Motor neuron (in vitro differentiated cells): Measurements from ENCODE around the gene KCNC1. TPM values are rescaled to one million over a fixed set of nuclear protein-coding genes. Genes with fewer than 3 reads are reported as not detected.
A peak's percentile ranks its signal among the peaks of the same experiment; 100 is the strongest.

ENCODE experiments used
- ATAC-seq, 8 experiments: fragments of 200-7000 bp; cut with Tn5 transposase; replicated peaks in 6 of 8; 2 replicates each; pipeline ENCODE4 v1.8.0; 2021; ENCODE audit warnings: mild to moderate bottlenecking in 8 of 8, moderate library complexity in 8 of 8
- H3K27ac ChIP-seq, 2 donors: fragments of 250-450 bp; sonication (Bioruptor Pico); 2 replicates each; pipeline ENCODE4 v1.9.0; 2021; ENCODE audit warnings: antibody characterized with exemption in 2 of 2, mild to moderate bottlenecking in 2 of 2, moderate library complexity in 1 of 2
- H3K4me1 ChIP-seq, 2 donors: fragments of 250-450 bp; sonication (Bioruptor Pico); replicated peaks in 1 of 2; 2 replicates each; pipeline ENCODE4 v1.6.1; 2021; ENCODE audit warnings: antibody characterized with exemption in 2 of 2, mild to moderate bottlenecking in 2 of 2, moderate library complexity in 1 of 2
- H3K4me3 ChIP-seq, 5 donors: fragments of 250-450 bp; sonication (Bioruptor Pico); 2 replicates each; pipeline ENCODE4 v1.9.0; 2021; ENCODE audit warnings: antibody characterized with exemption in 5 of 5, mild to moderate bottlenecking in 5 of 5, moderate library complexity in 4 of 5
- WGBS, 10 experiments: fragments of 450-650 bp; shearing (Covaris generic); methylation state at CpG; one replicate each; pipeline ENCODE4 v1.0.0; 2022; 5-methylcytosine and 5-hydroxymethylcytosine counted together
- in situ Hi-C, 9 experiments: fragments of 400-800 bp; cut with MboI; loops; one replicate each; pipeline ENCODE4 v1.15.0; 2021; ENCODE audit warnings: low sequenced_read_pairs in 9 of 9, low pct_unique_long_range_greater_than_20kb in 2 of 9; ENCODE audit not compliant: unreplicated experiment in 9 of 9
- total RNA-seq, 8 experiments: library from RNA; unstranded; fragments of 300-600 nt; gene quantifications; 2 replicates each; pipeline versions ENCODE4 v1.2.3 to v1.2.4, GENCODE V29; 2022

Gene KCNC1
- total RNA-seq, 8 experiments from 2014 or later = 1.5 to 12.5 (median 6.2) TPM

- in situ Hi-C loops = no loop called here
- no peak overlapping the region for H3K4me3 ChIP-seq
- 32 to 100% (median 60%) methylated on average over 1 to 4 of the region's 5 CpGs; no CpG with 5 or more reads in 5 of the 10 experiments for WGBS, 10 experiments
These were observed 35.1 kb upstream of the KCNC1 start for GRCh38 chr11:17699147-17700114.

GRCh38 chr11:17700991-17701390 lies 33.6 kb upstream of the KCNC1 start:
- H3K4me3 ChIP-seq = no peak overlapping the region
- in situ Hi-C loops = no loop called here
- 86 to 100% (median 100%) methylated on average over 1 to 3 of the region's 4 CpGs; no CpG with 5 or more reads in 5 of the 10 experiments for WGBS, 10 experiments
- ATAC-seq = peak in 4 of 8 experiments; percentile 20 to 87 (median 58)
- no peaks in the 10 kb centered on the region for H3K4me1 ChIP-seq
- H3K27ac ChIP-seq = no peak overlapping the region

More at GRCh38 chr11:17699147-17700114, 35.1 kb upstream of the KCNC1 start:
- no peak for ATAC-seq
- Histone ChIP-seq H3K27ac (no peak overlapping the region), H3K4me1 (no peaks in the 10 kb centered on the region)

GRCh38 chr11:17702876-17703275 lies 31.7 kb upstream of the KCNC1 start:
- Histone ChIP-seq H3K27ac (no peak overlapping the region), H3K4me3 (no peak overlapping the region), H3K4me1 (no peaks in the 10 kb centered on the region)
- no peak for ATAC-seq
- 35 to 100% (median 58%) methylated on average over 1 to 4 of the region's 5 CpGs; no CpG with 5 or more reads in 4 of the 10 experiments for WGBS, 10 experiments
- in situ Hi-C loops = no loop called here

- WGBS, 10 experiments = 46 to 100% (median 80%) methylated on average over 1 to 2 of the region's 2 CpGs; no CpG with 5 or more reads in 5 of the 10 experiments
- ATAC-seq = peak in 1 of 8 experiments; percentile 74
- in situ Hi-C loops = no loop called here
- no peaks in the 10 kb centered on the region for H3K4me1 ChIP-seq
- no peak overlapping the region for H3K4me3 ChIP-seq
- no peak overlapping the region for H3K27ac ChIP-seq
These were observed 30.6 kb upstream of the KCNC1 start for GRCh38 chr11:17703951-17704350.

GRCh38 chr11:17707830-17708229 lies 26.8 kb upstream of the KCNC1 start:
- H3K27ac ChIP-seq = no peak overlapping the region
- 14 to 67% (median 60%) methylated on average over 1 to 3 of the region's 4 CpGs; no CpG with 5 or more reads in 3 of the 10 experiments for WGBS, 10 experiments
- no peak overlapping the region for H3K4me3 ChIP-seq
- in situ Hi-C loops = no loop called here
- peak in 2 of 8 experiments; percentile 50 to 68 for ATAC-seq
- H3K4me1 ChIP-seq = no peaks in the 10 kb centered on the region

- Histone ChIP-seq H3K4me3 (no peak overlapping the region), H3K27ac (no peak overlapping the region), H3K4me1 (no peaks in the 10 kb centered on the region)
- ATAC-seq = no peak
- in situ Hi-C loops = no loop called here
- 0 to 40% (median 11%) methylated on average over 1 to 3 of the region's 4 CpGs; no CpG with 5 or more reads in 4 of the 10 experiments for WGBS, 10 experiments
These were observed 22.7 kb upstream of the KCNC1 start for GRCh38 chr11:17711836-17712235.

GRCh38 chr11:17713851-17714250 lies 20.7 kb upstream of the KCNC1 start:
- no peak for ATAC-seq
- in situ Hi-C loops = no loop called here
- Histone ChIP-seq H3K27ac (no peak overlapping the region), H3K4me3 (no peak overlapping the region), H3K4me1 (no peaks in the 10 kb centered on the region)
- no CpG with 5 or more reads among the region's 1 CpG for WGBS, 10 experiments

GRCh38 chr11:17714356-17714854 lies 20.2 kb upstream of the KCNC1 start:
- H3K4me1 ChIP-seq = peaks cover 0 to 5% of the 10 kb centered on the region in 2 donors
- H3K4me3 ChIP-seq = no peak overlapping the region
- no peak overlapping the region for H3K27ac ChIP-seq
- in situ Hi-C loops = no loop called here
- no peak for ATAC-seq
- WGBS, 10 experiments = 88% methylated on average over 2 of the region's 8 CpGs; no CpG with 5 or more reads in 9 of the 10 experiments

GRCh38 chr11:17714870-17715269 lies 19.7 kb upstream of the KCNC1 start:
- ATAC-seq = no peak
- in situ Hi-C loops = no loop called here
- H3K27ac ChIP-seq = no peak overlapping the region
- H3K4me1 ChIP-seq = peaks cover 0 to 5% of the 10 kb centered on the region in 2 donors
- 17 to 70% (median 62%) methylated on average over 1 to 3 of the region's 4 CpGs; no CpG with 5 or more reads in 3 of the 10 experiments for WGBS, 10 experiments
- H3K4me3 ChIP-seq = no peak overlapping the region

- Histone ChIP-seq H3K4me3 (no peak overlapping the region), H3K27ac (no peak overlapping the region), H3K4me1 (peaks cover 5 to 11% of the 10 kb centered on the region in 2 donors)
- in situ Hi-C loops = no loop called here
- ATAC-seq = no peak
- 43 to 84% (median 80%) methylated on average over 1 to 2 of the region's 2 CpGs; no CpG with 5 or more reads in 6 of the 10 experiments for WGBS, 10 experiments
These were observed 17.8 kb upstream of the KCNC1 start for GRCh38 chr11:17716807-17717206.

- Histone ChIP-seq H3K4me3 (no peak overlapping the region), H3K27ac (no peak overlapping the region), H3K4me1 (peaks cover 5 to 11% of the 10 kb centered on the region in 2 donors)
- in situ Hi-C loops = no loop called here
- WGBS, 10 experiments = 40 to 70% (median 55%) methylated on average over 1 to 2 of the region's 7 CpGs; no CpG with 5 or more reads in 5 of the 10 experiments
- ATAC-seq = no peak
These were observed 16.6 kb upstream of the KCNC1 start for GRCh38 chr11:17718015-17718414.

- in situ Hi-C loops = no loop called here
- Histone ChIP-seq H3K4me1 (peaks cover 5 to 11% of the 10 kb centered on the region in 2 donors), H3K4me3 (no peak overlapping the region), H3K27ac (no peak overlapping the region)
- no peak for ATAC-seq
- WGBS, 10 experiments = 0 to 30% (median 8%) methylated on average over 2 to 10 of the region's 16 CpGs; no CpG with 5 or more reads in 2 of the 10 experiments
These were observed 16.0 kb upstream of the KCNC1 start for GRCh38 chr11:17718510-17718962.
